Left kidney (tissue), 2 donors: Measurements from ENCODE around the gene DGKD. TPM values are rescaled to one million over a fixed set of nuclear protein-coding genes. Genes with fewer than 3 reads are reported as not detected.

Experiments
- DNase-seq: peaks from one replicate; pipeline ENCODE4 v3.0.0-alpha.2; 2013
- polyA plus RNA-seq: library from polyadenylated mRNA; unstranded; fragments of 120-200 nt; gene quantifications from one replicate; pipeline ENCODE4 v1.2.1, GENCODE V29; 2013; ENCODE audit not compliant: insufficient read length

The DGKD gene
- polyA plus RNA-seq, 1 donor: 32.8 TPM

GRCh38 chr2:233413046-233413445 lies 58.8 kb downstream of the DGKD start:
- DNase-seq: no peak

DNA sequence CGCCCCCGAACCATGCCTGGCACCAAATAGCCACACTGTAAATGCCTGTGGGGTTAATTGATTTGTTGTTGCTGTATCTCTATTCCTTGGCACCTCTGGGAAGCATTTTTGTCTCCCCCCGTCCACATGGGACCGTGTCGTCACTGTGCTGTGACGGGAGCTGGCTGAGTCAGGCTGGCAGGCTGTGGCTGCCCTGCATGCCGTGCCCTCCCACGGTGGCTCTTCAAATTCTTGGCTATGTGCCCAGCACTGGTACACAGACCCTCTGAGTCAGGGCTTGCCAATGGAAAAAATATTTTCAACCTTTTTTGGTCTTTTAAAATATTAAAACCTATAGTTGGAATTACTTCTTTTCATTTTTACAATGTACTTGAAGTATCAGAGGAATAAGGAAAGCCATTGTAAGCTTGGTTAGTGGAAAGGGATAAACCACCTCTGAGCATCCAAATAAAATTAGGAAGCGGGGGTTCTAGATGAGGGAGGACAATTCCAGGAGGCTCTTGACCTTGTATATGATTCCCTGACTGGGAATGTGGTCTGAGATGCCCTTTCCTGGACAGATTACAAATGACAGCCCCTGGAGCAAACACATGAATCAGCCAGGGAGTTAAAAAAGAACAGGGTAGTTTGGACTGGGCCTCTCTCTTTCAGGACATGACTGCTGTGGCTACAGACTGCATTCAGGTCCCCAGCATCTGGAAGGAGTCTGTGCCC lies 59.4 kb downstream of the DGKD start:
- DNase-seq: no peak

DNA sequence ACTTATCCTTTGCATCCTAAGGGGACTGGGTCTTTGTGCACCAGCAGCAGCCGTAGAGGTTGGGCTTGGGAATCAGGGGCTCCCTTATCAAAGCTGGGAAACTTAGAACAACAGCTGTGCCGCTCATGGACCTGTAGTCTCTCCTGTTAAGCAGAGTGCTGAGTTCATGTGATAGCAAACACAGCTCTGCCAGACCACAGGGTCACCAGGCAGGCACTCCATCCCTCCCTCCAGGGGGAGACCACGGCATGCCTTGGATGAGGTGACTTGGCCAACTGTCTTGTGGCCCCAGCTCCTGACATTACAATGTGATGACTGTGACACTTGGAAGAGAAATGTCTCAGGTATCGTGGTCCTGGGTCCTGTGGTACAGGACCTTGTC lies 60.0 kb downstream of the DGKD start:
- no peak for DNase-seq

GRCh38 chr2:233414777-233415570 lies 60.7 kb downstream of the DGKD start:
- DNase-seq: no peak

GRCh38 chr2:233416199-233416598 lies 61.9 kb downstream of the DGKD start:
- DNase-seq: no peak

- DNase-seq: no peak
These were observed 62.4 kb downstream of the DGKD start for GRCh38 chr2:233416706-233417105.

DNA sequence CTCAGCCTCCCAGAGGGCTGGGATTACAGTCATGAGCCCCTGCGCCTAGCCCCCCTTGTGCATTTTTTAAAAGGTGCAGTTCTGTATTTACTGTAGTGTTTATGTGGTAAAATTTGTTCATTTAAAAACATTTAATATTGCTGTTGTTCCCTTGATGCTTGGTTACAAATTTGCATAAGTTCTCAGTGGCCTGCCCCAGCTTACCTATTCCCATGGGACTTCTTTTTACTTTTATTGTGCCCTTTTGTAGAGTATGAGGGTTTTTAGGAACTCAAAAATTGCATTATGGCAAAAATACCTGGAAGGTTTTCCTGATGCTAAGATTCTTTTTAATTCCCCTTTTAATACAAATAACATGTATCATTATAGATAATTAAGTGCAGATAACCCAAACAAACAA lies 63.0 kb downstream of the DGKD start:
- no peak for DNase-seq

GRCh38 chr2:233418052-233418760 lies 63.9 kb downstream of the DGKD start:
- DNase-seq: no peak

- no peak for DNase-seq
These were observed 64.7 kb downstream of the DGKD start for GRCh38 chr2:233418761-233419546.

- no peak for DNase-seq
These were observed 65.5 kb downstream of the DGKD start for GRCh38 chr2:233419602-233420391.

DNA sequence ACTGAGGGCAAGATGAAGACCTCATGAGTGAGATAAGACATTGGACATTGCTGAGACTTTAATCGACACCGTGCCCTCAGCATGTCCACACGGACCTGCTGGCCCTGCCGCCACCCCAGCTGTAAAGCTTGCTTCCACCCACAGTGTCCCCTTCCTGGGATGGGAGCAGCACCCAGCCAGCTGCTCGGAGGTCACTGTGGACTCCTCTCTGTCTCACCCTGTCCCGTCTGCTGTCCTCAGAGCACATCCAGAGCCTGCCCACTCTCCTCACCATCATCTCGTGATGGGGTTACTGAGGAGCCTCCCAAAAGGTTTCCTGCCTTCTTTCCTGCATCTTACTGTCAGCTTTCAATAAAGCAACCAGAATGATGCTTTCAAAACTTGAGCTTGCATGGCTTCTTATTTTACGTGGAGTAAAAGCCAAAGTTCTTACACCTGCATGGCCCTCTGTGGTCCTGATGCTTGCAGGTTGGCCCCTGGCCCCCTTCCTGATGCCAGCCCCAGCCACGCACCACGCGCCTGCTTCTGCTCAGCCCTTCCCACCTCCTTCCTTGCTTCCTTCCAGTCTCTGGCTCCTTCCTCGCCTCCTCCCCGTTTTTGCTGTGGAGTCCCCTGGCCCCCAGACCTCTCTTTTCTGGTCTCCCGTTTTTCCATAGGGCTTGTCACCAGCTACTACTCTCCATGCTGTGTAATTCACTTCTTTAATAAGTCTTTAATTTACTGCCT lies 67.0 kb downstream of the DGKD start:
- no peak for DNase-seq

DNA sequence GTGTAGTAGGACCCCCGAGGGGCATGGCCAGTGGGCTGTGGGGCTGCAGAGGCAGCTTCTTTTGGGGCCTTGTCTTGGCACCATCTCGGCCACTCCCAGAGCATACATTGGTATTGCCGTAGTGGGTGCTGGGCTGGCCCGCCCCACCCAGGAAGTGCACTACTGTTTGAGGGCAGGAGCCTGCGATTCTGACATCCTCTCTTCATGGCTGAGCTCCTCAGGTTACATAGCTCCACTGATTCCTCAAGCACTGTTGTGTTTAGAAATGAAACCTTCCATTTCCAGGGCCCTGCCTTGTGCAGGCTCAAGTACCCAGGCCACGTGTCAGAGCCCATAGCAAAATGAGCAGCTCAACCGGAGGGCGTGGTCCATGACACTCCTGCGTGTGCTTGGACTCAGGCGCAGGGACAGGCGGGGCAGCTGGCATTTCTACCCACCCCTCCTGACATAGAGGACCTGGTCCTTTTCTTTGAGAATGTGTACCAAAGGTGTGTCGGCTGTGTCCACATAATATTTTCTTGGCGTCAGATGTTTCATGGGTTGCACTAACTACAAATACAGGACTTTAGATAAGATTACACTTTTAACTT lies 67.9 kb downstream of the DGKD start:
- no peak for DNase-seq

DNA sequence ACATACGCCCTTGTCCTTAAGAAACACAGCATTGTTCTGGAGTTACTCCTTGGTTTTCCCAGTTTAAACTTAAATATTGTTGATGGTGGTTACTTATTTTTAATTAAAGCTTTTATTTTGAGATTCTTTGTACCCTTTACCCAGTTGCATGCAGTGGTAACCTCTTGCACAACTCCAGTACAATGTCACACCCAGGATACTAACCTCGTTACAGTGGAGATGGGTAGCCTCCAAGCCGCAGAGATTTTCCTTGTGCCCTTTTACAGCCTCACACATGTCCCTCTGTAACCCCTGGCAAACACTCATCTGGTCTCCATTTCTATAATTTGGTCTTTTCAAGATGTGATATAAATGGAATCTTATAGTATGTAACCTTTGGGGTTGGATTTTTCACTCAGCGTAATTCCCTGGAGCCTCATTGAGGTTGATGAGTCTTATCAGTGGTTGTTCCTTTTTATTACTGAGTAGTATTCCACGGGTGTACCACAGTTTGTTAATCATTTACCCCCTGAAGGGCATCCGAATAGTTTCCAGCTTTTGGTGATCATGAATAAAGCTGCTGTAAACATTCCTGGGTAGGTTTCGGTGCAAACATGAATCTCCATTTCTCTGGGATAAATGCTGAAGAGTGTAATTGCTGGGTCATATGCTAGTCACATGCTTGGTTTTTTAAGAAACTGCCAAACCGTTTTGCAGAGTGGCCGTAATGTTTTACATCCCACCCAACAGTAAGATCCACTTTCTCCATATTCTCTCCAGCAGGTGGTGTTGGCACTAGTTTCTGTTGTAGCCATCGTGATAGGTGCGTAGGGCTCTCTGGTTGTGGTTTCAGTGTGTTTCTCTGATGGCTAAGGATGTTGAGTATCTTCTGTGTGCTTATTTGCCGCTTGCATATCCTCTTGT lies 68.6 kb downstream of the DGKD start:
- no peak for DNase-seq

DNA sequence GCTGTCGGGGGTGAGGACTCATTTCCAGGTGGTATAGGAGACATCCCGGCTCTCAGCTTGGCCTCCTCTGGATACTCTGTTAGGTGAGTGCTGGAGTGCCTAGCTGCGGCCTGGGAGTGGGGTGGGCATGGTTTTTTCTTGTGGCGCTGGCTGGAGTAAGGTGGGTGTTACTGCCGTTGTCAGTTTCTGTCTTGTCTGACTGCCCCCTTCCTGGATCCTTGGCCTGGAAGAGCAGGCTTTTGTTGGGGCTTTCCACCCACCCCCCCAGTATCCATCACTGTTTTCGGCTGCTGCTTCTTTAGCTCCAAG lies 69.2 kb downstream of the DGKD start:
- DNase-seq: no peak

DNA sequence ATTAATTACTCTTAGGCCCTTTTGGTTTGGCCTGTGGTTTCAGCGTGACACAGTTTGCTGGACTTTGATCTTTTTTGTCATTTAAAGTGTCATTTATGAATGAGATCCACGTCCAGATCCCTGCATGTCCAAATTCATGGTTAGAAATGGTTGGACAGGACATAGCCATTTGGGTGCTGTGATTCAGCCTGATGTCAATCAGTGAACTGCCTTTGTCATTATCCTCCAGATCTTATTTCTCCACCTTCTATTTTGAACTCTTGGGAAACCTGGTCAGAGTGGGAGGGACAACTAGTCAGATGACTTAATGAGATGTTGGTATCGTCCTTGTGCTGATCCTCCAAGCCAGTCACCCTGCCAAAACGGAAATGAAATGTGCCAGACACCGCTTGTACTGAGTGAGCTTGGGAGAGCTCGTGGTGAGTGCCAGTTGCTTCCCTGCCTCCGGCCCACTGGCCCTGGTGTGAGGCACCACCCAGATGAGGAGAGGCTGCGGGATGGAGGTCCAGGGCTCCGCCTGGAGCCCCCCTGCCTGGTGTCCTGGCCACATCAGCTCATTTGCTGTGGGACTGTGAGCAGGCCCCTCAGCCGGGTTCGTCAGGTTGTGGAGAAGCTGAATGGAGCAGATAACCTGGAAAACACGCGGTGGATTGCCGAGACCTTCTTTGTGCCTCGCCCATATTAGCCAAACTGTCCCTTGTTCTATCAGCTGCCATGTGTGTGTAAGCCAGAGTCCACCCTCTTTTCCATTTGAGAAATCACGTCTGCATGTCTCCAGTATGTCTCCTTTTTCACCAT lies 70.1 kb downstream of the DGKD start:
- no peak for DNase-seq

DNA sequence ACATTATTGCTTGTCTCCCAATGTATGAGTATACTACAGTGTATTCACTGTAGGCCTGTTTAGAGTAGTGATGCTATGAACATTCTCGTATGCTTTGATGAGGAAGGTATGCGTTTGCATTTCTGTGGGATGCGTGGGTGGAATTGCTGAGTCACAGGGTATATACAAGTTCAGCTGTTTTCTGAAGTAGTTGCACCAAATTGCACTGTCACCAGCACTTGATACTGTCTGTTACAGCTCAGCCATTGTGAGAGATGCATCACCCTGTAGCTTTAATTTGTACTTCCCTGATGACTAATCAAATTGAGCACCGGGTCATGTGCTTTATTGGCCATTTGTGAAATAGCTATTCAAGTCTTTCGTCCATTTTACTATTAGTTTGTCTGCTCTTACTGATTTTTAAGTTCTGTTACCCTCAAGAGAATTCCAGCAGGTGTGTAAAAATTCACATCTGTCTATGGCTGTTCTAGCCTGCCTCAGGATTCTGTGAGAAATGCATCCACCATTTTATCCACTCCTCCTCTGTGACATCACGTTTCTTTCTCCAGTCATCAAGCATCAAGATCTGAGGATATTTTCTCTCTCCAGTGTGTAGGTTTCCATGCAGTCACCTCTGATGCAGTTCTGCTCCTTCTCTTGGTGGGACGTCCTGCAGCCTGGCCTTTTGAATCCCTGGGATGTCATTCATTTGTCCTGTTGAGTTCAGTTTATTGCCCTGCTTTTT lies 72.5 kb downstream of the DGKD start:
- no peak for DNase-seq

DNA sequence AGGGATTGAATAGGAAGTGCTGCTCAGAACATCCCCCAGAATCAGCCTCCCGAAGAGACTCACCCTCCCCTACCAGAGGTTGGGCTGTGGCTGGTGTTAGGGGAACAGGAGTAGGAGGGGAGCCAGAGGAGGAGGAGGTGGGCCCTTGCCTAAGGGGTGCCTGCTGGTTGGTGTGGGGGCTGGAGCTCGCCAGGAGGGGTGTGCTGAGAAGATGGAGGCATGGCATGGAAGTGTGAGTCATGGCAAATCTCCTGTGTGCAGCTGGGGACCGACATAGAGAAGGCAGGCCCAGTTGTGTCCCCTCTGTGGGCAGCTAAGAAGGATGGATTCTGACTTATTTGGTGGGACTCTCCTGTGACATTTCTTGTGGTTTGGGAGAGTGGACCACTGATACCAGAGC lies 73.7 kb downstream of the DGKD start:
- no peak for DNase-seq

- no peak for DNase-seq
These were observed 74.1 kb downstream of the DGKD start for GRCh38 chr2:233428438-233428837.
